Activated naive CD8-positive, alpha-beta T cell treated with anti-CD3 and anti-CD28 coated beads for 36 hours (primary cell): ENCODE results near the gene WDR35. TPM values are rescaled to one million over a fixed set of nuclear protein-coding genes. Genes with fewer than 3 reads are reported as not detected.

Experiments
- DNase-seq: peaks from one replicate; pipeline ENCODE4 v3.0.0; 2021
- H3K27ac Mint-ChIP-seq: one replicate; pipeline ENCODE4 v1.8.0; 2022; ENCODE audit warnings: mild to moderate bottlenecking, moderate library complexity, mixed read lengths
- H3K27me3 Mint-ChIP-seq: one replicate; pipeline ENCODE4 v1.8.0; 2022; ENCODE audit warnings: mild to moderate bottlenecking, mixed read lengths
- H3K36me3 Mint-ChIP-seq: one replicate; pipeline ENCODE4 v1.8.0; 2021; ENCODE audit warnings: mild to moderate bottlenecking, mixed read lengths
- H3K4me1 Mint-ChIP-seq: one replicate; pipeline ENCODE4 v1.8.0; 2021; ENCODE audit warnings: mixed read lengths
- H3K4me3 Mint-ChIP-seq: one replicate; pipeline ENCODE4 v1.8.0; 2022; ENCODE audit warnings: mild to moderate bottlenecking, moderate library complexity, mixed read lengths
- H3K9me3 Mint-ChIP-seq: one replicate; pipeline ENCODE4 v1.8.0; 2022; ENCODE audit warnings: mixed read lengths
- total RNA-seq, 2 experiments: library from RNA; stranded (reverse); gene quantifications; one replicate each; pipeline ENCODE4 v1.2.3, GENCODE V29; 2021

Gene WDR35
- total RNA-seq, 2 experiments from 2014 or later: 10.1 to 10.2 TPM

DNA sequence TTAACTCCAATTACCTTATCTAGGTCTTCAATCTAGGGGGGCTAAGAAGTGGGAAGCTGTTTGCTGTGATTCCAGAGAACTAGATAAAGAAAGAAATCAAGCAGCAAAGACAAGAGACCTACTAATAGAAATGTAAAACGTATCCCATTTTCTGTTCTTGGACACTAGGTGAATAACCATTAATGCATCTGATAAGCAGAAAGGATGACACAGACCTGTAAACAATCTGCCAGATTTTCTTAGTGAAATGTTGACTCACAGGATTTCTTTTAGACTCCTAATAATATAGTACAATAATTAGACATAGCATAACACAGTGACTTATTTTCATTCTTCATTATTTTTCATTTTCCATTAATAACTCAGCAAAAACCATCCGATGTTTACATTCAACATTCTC is 1.3 kb downstream of the WDR35 start:
- Mint-ChIP-seq H3K4me1 (peaks cover 24% of the 10 kb centered on the region), H3K4me3 (peak overlapping the region; percentile 92), H3K36me3 (peaks cover 20% of the 10 kb centered on the region), H3K27me3 (peaks cover 16% of the 10 kb centered on the region), H3K27ac (no peak overlapping the region), H3K9me3 (no peaks in the 10 kb centered on the region)
- DNase-seq: no peak

DNA sequence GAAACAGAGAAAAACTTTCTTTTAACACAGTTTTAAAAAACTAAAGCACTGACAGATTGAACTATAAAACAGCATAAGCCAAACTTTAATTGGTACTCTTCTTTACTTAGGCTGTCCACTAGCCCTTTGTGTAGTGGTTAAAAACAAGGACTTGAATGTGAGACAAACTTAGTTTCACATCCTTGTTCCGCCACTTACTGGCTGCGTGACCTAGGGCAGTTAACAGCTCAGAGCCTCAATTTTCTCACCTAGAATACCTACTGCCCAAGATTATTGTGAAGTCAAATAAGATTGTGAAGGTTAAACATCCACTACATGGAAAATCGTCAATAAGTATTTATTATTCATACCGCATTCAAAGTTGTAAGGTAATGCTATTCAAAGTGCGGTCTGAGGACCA is 2.0 kb downstream of the WDR35 start:
- Mint-ChIP-seq H3K4me3 (no peak overlapping the region), H3K27ac (no peak overlapping the region), H3K36me3 (peaks cover 20% of the 10 kb centered on the region), H3K4me1 (peaks cover 24% of the 10 kb centered on the region), H3K27me3 (peaks cover 12% of the 10 kb centered on the region), H3K9me3 (no peaks in the 10 kb centered on the region)
- no peak for DNase-seq

DNA sequence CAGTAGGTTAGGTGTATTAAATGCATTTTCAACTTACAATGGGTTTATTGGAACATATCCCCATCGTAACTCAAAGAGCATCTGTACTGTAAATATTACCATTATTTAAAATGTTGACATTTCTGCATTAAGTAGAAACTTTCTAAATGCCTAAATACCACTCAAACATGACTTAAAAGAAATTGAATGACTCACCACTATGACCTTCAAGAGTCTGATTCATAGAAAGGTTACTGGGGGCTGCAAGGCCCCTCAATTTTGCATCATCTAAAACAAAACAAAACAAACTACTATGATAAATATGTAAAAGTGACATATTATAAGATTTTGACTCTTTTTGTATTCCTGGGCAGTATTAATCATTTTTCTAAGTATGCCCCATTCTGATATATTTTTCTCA is 7.6 kb downstream of the WDR35 start:
- no peak overlapping the region for H3K27ac Mint-ChIP-seq
- no peak overlapping the region for H3K4me3 Mint-ChIP-seq
- peaks cover 5% of the 10 kb centered on the region for H3K4me1 Mint-ChIP-seq
- H3K27me3 Mint-ChIP-seq: no peaks in the 10 kb centered on the region
- DNase-seq: no peak
- H3K9me3 Mint-ChIP-seq: no peaks in the 10 kb centered on the region
- H3K36me3 Mint-ChIP-seq: peaks cover 20% of the 10 kb centered on the region

DNA sequence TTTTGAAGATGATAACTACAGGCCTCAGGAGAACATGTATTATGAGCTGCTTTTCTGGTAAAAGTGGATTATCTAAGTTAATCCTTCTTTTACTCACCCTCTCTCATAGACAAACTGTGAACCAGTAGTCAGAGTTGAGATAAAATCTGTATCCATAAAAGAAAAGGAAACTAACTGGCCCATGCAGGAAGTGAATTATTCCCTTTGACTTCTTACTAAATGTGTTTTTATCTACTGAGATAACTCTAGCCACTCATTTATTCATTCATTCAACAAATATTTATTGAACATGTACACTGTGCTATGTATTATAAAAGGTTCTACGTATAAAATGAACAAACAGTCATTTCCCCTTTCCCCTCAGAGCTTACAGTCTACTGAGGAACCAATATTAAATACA is 10.0 kb downstream of the WDR35 start:
- Mint-ChIP-seq H3K27me3 (no peaks in the 10 kb centered on the region), H3K4me3 (no peak overlapping the region), H3K9me3 (no peaks in the 10 kb centered on the region), H3K27ac (no peak overlapping the region), H3K36me3 (peaks cover 10% of the 10 kb centered on the region), H3K4me1 (peaks cover 3% of the 10 kb centered on the region)
- no peak for DNase-seq

DNA sequence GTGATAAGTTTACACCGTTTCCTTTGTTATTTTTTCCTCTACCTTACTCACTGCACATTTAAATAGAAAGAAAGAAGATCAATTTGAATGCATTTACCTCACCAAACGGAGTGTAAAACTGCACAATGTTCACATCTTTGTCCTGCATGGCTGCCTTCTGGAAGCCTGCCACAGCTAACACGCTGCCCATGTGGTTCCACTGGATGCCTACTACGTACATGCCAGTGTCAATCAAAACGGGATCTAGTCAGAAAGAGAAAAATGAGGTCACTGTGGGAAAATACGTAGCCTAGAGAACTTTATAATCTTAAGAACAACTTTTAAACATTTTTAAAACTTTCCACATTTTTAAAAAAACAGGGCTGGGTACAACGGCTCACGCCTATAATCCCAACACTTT is 16.4 kb downstream of the WDR35 start:
- Mint-ChIP-seq H3K36me3 (peaks cover 21% of the 10 kb centered on the region), H3K4me1 (peaks cover 8% of the 10 kb centered on the region), H3K27ac (no peak overlapping the region), H3K9me3 (no peaks in the 10 kb centered on the region), H3K27me3 (no peaks in the 10 kb centered on the region), H3K4me3 (no peak overlapping the region)
- no peak for DNase-seq

DNA sequence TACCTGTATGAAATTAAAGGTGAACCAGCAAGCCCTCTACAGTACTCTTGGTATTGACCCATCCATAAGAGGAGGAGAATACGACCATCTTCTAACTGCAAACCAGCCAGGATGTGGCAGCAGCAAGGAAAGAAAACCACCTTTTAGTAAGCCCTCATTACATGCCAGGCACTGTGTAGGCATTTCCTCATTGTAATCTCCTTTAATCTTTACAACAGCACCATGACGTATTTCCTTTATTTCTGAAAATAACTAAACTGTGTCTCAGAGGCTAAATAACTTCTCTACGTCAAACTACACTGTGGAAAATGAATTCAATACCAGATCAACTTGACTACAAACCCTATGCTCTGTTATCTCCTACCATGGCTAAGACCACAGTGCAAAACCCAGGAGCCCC is 18.2 kb downstream of the WDR35 start:
- H3K36me3 Mint-ChIP-seq: peaks cover 21% of the 10 kb centered on the region
- DNase-seq: no peak
- H3K9me3 Mint-ChIP-seq: no peaks in the 10 kb centered on the region
- H3K27me3 Mint-ChIP-seq: no peaks in the 10 kb centered on the region
- H3K4me1 Mint-ChIP-seq: peaks cover 8% of the 10 kb centered on the region
- no peak overlapping the region for H3K27ac Mint-ChIP-seq
- no peak overlapping the region for H3K4me3 Mint-ChIP-seq

DNA sequence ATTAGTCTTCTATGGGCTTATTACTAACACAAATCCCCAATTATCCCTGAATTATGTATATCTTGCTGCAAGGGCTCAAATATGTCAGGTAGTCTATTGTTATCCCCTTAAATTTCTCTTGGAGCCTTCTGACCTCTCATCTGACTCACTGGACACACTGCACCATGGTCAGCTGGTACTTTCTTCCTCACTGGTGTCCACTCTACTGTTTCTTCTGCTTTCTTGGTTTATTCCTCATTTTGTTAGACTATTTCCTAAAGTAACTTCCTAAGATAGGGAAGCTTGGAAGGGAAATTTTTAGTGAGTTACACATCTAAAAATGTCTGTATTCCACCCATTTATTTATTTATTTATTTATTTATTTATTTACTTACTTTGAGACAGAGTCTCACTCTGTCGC is 26.5 kb downstream of the WDR35 start:
- no peak for DNase-seq
- no peak overlapping the region for H3K4me3 Mint-ChIP-seq
- H3K9me3 Mint-ChIP-seq: peaks cover 3% of the 10 kb centered on the region
- H3K27me3 Mint-ChIP-seq: no peaks in the 10 kb centered on the region
- peaks cover 14% of the 10 kb centered on the region for H3K36me3 Mint-ChIP-seq
- no peak overlapping the region for H3K27ac Mint-ChIP-seq
- H3K4me1 Mint-ChIP-seq: no peaks in the 10 kb centered on the region

DNA sequence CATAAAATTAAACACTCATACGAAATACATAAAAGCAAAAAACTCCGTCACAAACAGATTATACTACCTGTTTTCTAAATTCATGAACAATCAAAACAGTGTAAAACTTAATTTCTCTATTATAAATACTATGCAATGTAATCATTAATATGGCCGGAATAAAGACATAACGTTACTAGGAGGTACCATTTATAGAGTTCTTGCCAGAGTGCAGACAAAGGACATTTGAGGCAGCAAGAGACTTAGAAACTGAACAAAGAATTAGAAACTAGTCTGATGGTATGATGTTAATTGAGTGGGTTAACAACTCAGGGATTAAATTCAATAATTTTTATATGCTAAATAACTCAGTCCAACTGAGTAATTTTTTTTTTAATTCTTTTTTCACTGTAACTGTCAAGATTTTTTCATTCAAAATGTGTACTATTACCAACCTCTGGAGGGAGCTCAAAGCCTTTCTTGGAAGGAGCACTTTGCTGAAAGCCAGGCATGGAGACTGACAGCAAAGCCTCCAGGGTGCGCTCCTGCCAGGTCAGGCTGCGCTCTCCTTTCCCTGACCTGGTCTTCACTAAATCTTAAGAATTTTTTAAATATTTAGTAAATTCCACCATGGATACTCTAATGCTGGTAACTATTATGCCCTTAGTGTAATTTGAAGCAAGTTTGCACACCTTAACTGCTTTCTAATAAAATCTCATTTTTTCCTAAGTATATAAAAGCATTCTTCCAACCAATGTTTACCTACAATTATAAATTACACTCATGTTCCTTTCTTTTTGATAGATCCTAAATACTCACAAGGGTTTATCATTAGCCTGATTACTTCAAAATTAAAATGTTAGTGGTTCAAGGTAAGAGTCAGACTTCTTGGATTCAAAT is 34.1 kb downstream of the WDR35 start:
- Mint-ChIP-seq H3K4me1 (no peaks in the 10 kb centered on the region), H3K27me3 (no peaks in the 10 kb centered on the region)
- peak; percentile 23 for DNase-seq

DNA sequence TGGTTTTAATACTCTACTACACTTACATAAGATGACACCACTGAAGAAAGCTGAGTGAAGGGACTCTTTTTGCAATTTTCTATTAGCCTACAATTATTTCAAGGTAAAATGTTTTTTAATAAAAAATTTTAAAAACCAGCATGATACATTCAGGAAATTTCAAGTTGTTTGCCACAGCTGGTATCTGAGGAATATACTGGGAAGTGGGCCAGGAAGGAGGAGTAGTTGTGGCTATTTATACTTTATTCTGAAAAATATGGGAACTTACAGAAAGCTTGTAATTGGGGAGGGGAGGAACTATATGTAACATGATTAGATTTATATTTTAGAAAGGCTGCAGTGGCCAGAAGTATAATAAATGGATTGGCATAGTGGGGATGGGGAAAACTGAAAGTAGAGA is 40.8 kb downstream of the WDR35 start:
- no peak overlapping the region for H3K4me3 Mint-ChIP-seq
- no peaks in the 10 kb centered on the region for H3K9me3 Mint-ChIP-seq
- no peaks in the 10 kb centered on the region for H3K27me3 Mint-ChIP-seq
- no peaks in the 10 kb centered on the region for H3K4me1 Mint-ChIP-seq
- no peak overlapping the region for H3K27ac Mint-ChIP-seq
- H3K36me3 Mint-ChIP-seq: peaks cover 16% of the 10 kb centered on the region
- DNase-seq: no peak

More for the DNA sequence above, 34.1 kb downstream of the WDR35 start:
- H3K27ac Mint-ChIP-seq: no peak overlapping the region
- H3K4me3 Mint-ChIP-seq: no peak overlapping the region
- peaks cover 11% of the 10 kb centered on the region for H3K36me3 Mint-ChIP-seq
- no peaks in the 10 kb centered on the region for H3K9me3 Mint-ChIP-seq

DNA sequence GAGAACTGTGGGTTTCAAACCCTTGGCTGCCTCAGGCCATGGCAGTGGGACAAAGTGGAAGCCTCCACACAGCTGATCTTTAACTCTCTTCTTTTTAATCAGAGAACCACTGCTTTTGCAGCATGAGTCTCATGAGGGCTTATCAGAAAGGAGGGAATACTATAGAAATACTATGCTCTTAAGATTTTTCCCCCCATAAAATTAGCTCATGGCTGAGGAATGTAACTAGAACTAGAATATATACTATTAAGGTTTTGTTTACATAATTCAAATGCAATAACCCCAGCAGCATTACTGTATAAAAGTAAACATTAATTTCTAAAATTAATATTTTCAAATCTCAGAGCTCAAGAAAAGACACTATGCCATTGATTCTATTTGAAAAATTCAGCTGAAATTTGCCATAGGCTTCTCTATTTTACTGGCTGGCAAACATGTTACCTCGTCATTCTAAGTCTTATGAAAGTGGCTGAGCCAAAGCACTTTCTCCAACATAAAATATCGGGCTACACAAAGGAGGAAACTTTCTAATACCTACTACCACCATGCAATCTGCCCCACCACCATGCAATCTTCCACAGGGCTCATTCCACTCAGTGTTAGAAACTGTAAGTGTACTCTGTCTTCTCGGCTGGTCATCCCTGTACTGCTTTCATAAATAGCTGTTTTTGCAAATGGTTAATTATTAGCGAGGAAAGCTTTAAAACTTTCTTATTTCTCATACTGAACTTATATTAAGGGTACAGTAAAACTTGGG is 42.5 kb downstream of the WDR35 start:
- Mint-ChIP-seq H3K4me1 (no peaks in the 10 kb centered on the region), H3K27ac (no peak overlapping the region), H3K4me3 (no peak overlapping the region), H3K9me3 (no peaks in the 10 kb centered on the region), H3K27me3 (no peaks in the 10 kb centered on the region), H3K36me3 (peaks cover 12% of the 10 kb centered on the region)
- DNase-seq: no peak

DNA sequence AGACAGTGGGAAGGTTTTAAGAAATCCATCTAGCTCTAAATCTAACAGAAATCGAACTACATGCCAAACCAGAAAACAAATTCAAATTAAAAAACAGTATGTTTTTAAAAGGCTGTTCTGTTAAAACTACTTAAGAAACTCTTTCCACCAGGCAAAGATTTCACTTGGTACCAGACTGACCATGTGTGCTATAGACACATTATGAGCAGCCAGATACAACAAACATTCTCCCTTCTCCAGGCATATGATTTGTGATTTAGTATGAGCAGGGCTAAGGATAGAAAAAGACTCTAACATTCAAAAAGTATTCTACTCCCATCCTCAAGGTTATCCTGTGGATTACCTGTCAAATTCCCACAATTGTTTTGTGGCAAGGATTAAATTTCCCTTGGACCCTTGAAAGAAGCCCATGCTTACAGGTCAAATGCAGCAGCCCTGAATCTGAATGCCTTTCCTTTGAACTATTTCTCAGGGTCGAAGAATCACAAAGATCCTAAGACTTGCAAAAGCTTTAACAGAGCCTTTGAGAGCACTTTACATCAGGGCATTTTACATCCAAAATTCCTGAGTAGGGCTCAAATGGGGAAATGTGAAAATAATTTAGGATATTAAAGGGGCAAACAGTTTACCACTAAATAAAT is 45.6 kb downstream of the WDR35 start:
- DNase-seq: no peak
- Mint-ChIP-seq H3K27ac (no peak overlapping the region), H3K4me1 (no peaks in the 10 kb centered on the region), H3K4me3 (no peak overlapping the region), H3K9me3 (no peaks in the 10 kb centered on the region), H3K27me3 (no peaks in the 10 kb centered on the region), H3K36me3 (peaks cover 11% of the 10 kb centered on the region)

DNA sequence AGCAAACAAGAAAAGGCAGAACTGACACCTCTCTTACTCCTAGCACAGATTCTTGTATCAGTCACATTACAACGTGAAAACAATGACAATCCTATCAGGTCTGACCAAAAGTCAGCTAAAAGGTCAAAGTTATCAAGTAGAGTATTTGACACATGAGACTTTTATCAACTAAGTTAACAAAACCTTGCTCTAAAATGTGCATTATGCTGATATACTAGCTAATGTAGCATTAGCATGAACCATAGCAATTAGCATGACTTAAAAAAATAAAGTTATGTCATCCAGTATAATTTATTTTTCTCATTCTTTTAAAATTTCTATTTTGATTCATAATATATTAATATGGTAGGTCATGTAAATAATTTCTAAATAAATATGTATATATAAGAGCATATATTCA is 46.7 kb downstream of the WDR35 start:
- no peak for DNase-seq
- Mint-ChIP-seq H3K36me3 (peaks cover 13% of the 10 kb centered on the region), H3K4me1 (no peaks in the 10 kb centered on the region), H3K27me3 (no peaks in the 10 kb centered on the region), H3K4me3 (no peak overlapping the region), H3K9me3 (no peaks in the 10 kb centered on the region), H3K27ac (no peak overlapping the region)

DNA sequence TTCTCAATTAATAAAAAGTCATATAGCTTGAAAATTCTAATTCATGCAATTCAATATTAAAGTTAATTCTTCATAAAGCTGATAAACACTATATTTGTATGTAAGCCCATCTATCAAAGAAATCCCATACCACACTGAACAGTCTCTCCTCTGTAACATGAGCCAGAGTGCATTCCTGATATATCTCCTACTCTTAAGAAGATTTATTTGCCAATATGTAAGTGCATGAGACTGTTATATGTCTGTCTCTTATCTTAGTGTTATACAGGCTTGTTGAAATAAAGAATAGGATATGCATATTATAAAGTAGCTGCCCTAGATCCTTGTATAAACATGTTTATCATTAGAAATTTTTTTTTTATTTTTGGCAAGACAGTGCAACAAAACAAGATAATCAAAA is 47.7 kb downstream of the WDR35 start:
- Mint-ChIP-seq H3K4me1 (no peaks in the 10 kb centered on the region), H3K27ac (no peak overlapping the region), H3K4me3 (no peak overlapping the region), H3K9me3 (no peaks in the 10 kb centered on the region), H3K36me3 (peaks cover 12% of the 10 kb centered on the region), H3K27me3 (no peaks in the 10 kb centered on the region)
- DNase-seq: no peak

DNA sequence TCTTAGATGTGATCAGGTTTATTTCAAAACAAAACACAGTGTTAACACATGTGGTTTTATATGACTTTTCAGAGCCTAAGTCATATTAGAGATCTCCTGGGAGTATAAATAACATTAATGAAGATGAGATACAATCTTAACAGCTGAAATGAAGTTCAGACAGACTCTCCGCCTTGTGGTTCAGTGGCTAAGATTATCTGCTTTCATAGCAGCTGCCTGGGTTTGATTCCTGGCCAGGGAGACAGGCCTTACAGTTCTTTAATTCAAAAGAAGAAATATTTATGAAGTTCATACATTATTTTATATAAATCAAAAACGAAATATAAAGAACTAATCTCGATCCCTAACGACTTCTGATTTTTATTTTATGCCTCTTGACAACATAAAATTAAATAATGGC is 52.9 kb downstream of the WDR35 start:
- no peaks in the 10 kb centered on the region for H3K4me1 Mint-ChIP-seq
- no peak for DNase-seq
- H3K27ac Mint-ChIP-seq: no peak overlapping the region
- H3K4me3 Mint-ChIP-seq: no peak overlapping the region
- no peaks in the 10 kb centered on the region for H3K9me3 Mint-ChIP-seq
- H3K27me3 Mint-ChIP-seq: no peaks in the 10 kb centered on the region
- H3K36me3 Mint-ChIP-seq: peaks cover 20% of the 10 kb centered on the region

DNA sequence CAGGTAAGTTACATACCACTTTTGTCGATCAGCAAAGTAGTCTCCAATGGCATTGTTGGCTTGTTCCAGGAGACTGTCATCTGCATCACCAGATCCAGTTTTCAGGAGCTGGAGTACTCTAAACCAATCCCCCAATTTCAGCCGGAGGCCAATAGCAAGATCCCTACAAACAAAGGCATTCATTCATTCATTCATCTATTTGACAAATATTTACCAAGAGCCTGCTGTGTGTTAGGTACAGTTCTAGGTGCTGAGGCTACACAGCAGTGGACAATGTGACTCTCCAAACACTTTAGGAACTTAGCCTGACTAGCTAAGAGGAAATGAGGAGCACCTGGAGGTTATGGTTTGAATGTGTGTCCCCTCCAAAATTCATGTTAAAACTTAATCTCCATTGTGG is 53.7 kb downstream of the WDR35 start:
- no peak for DNase-seq
- Mint-ChIP-seq H3K27ac (no peak overlapping the region), H3K9me3 (no peaks in the 10 kb centered on the region), H3K4me3 (no peak overlapping the region), H3K27me3 (no peaks in the 10 kb centered on the region), H3K36me3 (peaks cover 21% of the 10 kb centered on the region), H3K4me1 (no peaks in the 10 kb centered on the region)
